ENCODE data around the gene ATF5.
"Not testable (repeated sequence)": the region's sequence is repeated elsewhere in the genome, so short reads cannot be mapped to it uniquely, and the experiment has no call there.

Gene ATF5

GRCh38 chr19:49949742-49950589 is 21.0 kb downstream of the ATF5 start:
- no peak for DNase-seq

DNA sequence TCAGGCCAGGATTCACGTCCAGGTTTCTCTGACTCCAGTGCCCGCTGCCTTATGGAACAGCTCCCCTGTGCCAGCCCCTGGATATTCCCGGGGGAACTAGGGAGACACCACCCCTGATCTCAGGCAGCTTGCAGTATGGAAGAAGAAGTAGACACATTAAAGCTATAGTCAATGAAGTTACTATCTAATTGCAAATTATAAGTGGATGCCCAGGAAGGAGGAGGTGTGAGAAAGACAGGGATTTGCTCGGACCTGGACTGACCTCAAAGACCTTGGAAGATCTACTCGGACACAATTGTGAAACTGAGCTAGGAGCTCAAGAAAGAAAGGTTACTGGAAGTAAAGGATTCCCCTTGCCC is 21.6 kb downstream of the ATF5 start:
- DNase-seq: no peak

DNA sequence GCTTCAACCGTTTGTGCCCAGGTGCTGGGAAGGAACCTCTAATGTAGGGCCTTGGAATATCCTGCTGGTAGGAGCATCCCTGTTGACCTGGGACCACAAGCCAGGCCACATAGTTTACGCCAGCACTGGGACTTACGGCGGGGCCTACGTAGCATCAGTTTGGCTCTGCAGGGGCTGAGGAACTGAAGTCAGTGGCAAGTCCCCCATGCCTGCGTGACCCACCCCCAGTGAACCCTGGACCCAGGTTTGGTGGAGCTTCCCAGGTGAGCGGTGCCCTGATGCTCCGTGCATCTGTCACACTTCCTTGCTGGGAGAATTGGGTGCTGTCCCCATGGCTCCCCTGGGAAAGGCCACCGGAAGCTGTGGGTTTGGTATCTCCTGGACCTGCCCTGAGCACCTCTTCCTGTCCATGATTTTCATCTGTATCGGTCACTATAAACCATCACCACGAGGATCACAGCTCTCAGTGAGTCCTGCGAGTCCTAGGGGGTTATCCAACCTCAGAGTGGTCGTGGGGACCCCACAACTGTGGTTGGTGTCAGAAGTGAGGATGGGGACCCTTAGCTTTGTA is 22.0 kb downstream of the ATF5 start:
- no peak for DNase-seq

DNA sequence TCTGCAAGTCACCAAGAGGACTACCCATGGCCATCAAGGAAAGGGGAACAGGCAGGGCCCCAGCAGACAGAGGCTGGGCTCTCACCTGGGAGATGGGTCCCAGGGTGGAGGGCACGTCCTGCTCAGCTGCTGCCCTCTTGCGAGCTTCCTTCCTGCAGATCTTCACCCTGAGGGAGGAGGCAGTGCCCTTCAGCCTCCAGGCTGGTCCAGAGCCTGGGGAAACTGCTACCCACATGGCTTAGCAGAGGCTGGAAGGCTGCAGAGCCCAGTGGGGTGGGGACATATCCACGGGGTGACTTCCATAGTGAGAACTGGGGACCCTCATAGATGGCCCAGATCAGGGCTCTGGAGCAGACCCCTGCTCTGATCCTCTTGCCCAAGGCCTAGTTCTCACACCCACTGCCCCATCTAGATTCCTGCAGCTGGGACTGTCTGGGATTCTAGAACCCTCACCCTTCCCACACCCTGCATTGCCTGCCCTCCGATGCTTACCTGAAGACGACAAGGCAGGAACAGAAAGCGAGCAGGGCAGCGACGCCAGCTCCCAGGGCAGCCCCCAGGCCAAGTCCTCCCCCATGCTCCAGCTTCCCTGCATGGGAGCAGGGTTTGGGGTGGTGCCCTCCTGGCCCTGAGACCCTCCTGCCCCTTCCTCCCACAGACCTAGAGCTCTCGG is 22.9 kb downstream of the ATF5 start:
- DNase-seq: no peak

DNA sequence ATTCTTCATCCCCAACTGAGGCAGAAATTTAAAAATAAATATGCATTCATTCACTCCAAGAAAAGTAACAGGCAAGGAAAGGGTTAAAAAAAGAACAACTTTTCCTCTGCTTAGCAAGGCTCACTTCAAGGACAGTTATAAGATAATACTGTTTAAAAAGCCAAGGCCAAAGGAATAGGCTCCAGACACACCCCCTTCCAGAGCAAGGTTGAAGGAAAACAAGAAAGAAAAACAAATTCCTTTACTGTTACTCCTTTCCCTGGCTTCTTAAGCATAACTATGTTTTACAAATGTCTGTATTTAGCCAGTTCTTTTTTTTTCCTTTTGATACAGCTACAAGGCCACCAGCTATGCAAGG is 23.5 kb downstream of the ATF5 start:
- no peak for DNase-seq

DNA sequence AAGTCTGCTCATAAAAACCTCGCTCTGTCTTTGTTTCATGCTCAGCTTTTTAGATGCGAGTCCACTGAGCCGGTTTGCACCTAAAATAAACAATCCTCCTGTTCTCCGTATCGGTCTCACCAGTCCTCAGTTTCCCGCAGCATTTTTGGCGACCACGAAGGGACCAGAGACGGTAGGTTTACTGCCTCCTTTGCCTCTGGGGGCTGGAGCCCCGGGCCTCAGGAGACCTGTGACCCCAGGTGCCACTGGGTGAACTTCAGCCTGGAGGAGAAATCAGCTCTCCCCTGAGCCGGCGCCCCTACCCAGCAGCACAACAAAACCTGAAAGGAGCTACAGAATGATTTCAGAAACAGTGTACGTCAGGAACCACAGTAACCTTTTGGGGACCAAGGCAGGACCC is 23.9 kb downstream of the ATF5 start:
- DNase-seq: no peak

DNA sequence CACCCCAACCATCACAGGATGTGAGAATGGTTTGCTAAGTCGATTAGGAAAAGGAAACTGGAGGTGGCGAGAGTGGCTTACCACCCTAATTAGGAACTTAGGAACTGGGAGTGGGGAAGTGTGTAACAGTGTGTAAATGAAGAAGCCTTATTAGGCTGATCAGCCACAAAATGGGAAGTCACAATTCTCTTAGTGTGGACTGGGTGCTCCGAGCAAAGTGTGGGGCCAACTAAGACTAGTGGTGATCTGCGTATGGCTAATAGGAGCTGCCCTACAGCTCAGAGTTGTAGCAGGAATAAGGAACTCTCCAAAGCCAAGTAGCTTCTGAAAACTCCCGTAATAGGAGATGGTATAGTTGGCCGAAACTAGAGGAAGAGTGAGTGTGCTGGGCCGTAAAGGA is 24.4 kb downstream of the ATF5 start:
- no peak for DNase-seq

- DNase-seq: no peak
These were observed 25.3 kb downstream of the ATF5 start for GRCh38 chr19:49954092-49954829.

GRCh38 chr19:49954933-49955332 is 25.9 kb downstream of the ATF5 start:
- DNase-seq: no peak

DNA sequence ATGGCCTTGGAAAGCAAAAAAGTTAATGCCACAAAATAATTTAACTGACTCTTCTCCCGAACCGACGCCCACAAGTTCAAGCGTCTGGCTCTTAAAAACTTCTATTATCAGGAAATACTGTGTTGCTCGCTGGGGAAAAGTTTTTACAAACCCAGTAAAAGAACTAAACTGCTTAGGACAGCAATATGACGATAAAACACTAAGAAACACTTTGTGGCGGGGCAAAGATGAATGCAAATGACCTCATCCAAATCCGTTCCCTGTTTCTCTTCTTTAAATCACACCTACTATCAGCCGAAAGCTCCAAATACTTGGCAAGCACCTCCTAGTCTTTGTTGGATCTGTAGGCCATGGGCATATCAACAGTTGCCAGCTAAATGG is 27.1 kb downstream of the ATF5 start:
- DNase-seq: no peak

DNA sequence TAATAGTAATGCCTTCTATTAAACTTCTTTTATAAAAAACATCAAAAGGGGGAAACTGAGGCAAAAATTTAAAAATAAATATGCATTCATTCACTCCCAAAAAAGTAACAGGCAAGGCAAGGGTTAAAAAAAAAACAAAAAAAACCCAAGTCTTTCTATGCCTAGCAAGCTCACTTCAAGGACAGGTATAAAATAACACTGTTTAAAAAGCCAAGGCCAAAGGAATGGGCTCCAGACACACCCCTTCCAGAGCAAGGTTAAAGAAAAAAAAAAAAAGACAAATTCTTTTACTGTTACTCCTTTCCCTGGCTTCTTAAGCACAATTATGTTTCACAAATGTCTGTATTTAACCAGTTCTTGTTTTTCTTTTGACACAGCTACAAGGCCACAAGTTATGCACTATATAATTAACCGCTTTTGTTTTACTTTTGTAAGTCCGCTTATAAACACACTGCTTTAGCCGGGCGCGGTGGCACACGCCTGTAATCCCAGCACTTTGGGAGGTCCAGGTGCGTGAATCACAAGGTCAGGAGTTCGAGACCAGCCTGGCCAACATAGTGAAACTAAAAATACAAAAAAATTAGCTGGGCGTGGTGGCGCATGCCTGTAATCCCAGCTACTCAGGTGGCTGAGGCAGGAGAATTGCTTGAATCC is 28.4 kb downstream of the ATF5 start:
- no peak for DNase-seq

- not testable (repeated sequence) for DNase-seq
These were observed 29.1 kb downstream of the ATF5 start for GRCh38 chr19:49958144-49958543.

- DNase-seq: not testable (repeated sequence)
These were observed 29.6 kb downstream of the ATF5 start for GRCh38 chr19:49958596-49958995.

GRCh38 chr19:49959892-49960291 is 30.9 kb downstream of the ATF5 start:
- DNase-seq: not testable (repeated sequence)

DNA sequence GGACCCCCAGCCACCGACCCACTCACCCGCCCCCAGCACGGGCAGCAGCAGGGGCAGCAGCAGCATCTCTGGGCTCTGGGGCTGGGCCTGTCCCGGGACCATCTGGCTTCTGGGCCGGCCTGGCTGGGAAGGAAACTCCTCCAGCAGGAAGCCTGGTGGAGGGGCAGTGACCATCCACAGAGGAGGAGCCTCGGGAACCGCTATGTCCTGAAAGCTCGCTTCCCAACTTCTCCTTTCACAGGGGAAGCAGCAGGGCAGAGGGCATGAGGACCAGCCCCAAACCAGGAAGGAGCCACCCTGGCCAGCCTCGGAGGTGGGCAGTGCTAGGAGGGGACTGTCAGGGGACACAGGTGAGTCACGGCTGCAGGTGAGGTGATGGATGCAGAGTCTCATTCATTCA is 32.0 kb downstream of the ATF5 start, which contains the start of gene SIGLEC11:
Gene SIGLEC11, minus strand, starts transcription at position 193 of the 400 bp plus-strand sequence. Its CDS starts 91 bp downstream, at position 102.
- DNase-seq: not testable (repeated sequence)

- no peak for DNase-seq
These were observed 39.4 kb downstream of the ATF5 start for GRCh38 chr19:49968279-49968922.

- DNase-seq: not testable (repeated sequence)
These were observed 40.4 kb downstream of the ATF5 start for GRCh38 chr19:49969355-49969754.

DNA sequence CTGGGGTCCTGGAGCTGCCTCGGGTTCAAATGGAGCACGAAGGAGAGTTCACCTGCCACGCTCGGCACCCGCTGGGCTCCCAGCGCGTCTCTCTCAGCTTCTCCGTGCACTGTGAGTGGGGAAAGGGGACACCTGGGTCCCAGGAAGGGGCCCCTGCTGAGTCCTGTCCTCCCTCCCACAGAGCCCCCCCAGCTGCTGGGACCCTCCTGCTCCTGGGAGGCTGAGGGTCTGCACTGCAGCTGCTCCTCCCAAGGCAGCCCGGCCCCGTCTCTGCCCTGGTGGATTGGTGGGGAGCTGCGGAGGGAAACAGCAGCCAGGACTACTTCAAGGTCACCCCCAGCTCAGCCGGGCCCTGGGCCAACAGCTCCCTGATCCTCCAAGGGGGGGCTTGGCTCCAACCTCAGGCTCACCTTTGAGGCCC is 43.0 kb downstream of the ATF5 start:
- no peak for DNase-seq

GRCh38 chr19:49972841-49973240 is 43.8 kb downstream of the ATF5 start:
- DNase-seq: no peak

DNA sequence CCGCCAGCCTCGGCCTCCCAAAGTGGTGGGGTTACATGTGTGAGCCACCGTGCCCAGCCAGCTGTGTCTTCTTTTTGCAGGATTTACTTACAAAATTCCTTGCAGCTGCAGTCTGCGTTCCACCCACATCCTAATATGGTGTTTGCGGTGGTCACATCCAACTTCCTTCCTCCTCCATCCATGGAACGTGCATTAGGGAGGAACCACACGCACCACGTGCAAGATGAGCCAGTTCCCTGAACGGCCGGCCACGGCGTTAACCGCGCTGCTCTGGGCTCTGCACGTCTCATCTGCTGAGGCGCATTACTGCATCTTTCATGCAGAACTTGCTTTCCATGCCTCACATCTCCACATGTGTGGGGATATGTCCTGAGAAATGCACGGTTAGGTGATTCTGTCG is 45.0 kb downstream of the ATF5 start:
- DNase-seq: no peak

DNA sequence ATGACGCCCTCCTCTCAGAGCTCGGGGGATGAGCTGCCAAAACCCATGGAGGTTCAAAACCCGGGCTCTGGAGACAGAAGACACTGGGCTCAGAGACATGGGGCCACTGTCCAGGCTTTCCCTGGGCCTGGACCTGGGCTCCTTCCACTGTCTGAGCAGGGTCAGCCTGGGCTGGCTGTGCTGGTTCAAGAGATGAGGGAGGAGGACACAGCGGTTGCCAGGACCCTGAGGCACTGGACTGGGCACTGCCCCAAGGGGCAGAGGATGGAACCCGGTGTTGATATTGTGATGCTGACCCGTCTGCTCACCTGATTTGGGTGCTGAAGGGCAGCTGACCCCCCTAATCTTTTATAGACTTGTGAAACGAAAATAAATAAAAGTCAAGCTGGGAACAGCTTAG is 46.0 kb downstream of the ATF5 start:
- DNase-seq: no peak

GRCh38 chr19:49976496-49976895 is 47.5 kb downstream of the ATF5 start:
- DNase-seq: no peak
